HepG2 (cell line): Measurements from ENCODE around the gene CCDC183. TPM values are rescaled to one million over a fixed set of nuclear protein-coding genes. Genes with fewer than 3 reads are reported as not detected.
A peak's percentile ranks its signal among the peaks of the same experiment; 100 is the strongest.
"Not testable (repeated sequence)": the region's sequence is repeated elsewhere in the genome, so short reads cannot be mapped to it uniquely, and the experiment has no call there.

ENCODE experiments used
- FOXA3 ChIP-seq: IDR thresholded peaks from 2 replicates; pipeline ENCODE4 v1.6.1; 2016; ENCODE audit warnings: missing genetic modification reagents, missing compliant biosample characterization
- HDAC2 ChIP-seq: sonication (generic); formaldehyde crosslinking; IDR thresholded peaks from 2 replicates; pipeline ENCODE4 v1.4.0; 2020; ENCODE audit warnings: missing genetic modification reagents
- NONO ChIP-seq, 2 experiments: fragments of 450-650 bp in 1 of 2; sonication (generic) in 1 of 2; formaldehyde crosslinking in 1 of 2; IDR thresholded peaks in 1 of 2; conservative IDR thresholded peaks in 1 of 2; 2 replicates each; pipeline versions ENCODE4 v1.6.1 to v1.8.0; 2017 to 2022; ENCODE audit warnings: mild to moderate bottlenecking in 1 of 2, missing genetic modification reagents in 1 of 2, moderate library complexity in 1 of 2
- ZBTB20 ChIP-seq: sonication (generic); formaldehyde crosslinking; IDR thresholded peaks from 2 replicates; pipeline ENCODE4 v1.8.1; 2023; ENCODE audit warnings: missing genetic modification reagents, low read depth, mild to moderate bottlenecking, borderline replicate concordance
- ZNF598 ChIP-seq: sonication (generic); formaldehyde crosslinking; IDR thresholded peaks from 2 replicates; pipeline ENCODE4 v1.5.1; 2020; ENCODE audit warnings: mild to moderate bottlenecking, missing genetic modification reagents, borderline replicate concordance
- polyA plus RNA-seq, 8 experiments: library from polyadenylated mRNA; depleted of rRNA in 3 of 8; stranded (reverse) in 7 of 8; unstranded in 1 of 8; fragments of >200 nt; fragmentation: Illumina TruSeq in 4 of 8; extraction: Trizol in 4 of 8; gene quantifications; 2 replicates each; pipeline versions ENCODE4 v1.2.1 to v1.2.3, GENCODE V29; 2011 to 2016; ENCODE audit warnings: low read depth in 4 of 8, missing spikeins in 1 of 8, mixed read lengths in 1 of 8; ENCODE audit not compliant: insufficient read depth in 1 of 8
- total RNA-seq, 5 experiments: library from RNA; depleted of rRNA; stranded (reverse); fragments of >200 nt; fragmentation: Illumina TruSeq; extraction: Trizol; gene quantifications; 2 replicates each; pipeline ENCODE4 v1.2.3, GENCODE V29; 2016; ENCODE audit warnings: low read depth in 1 of 5
- TF ChIP-seq, protein P1 (sequence below): sonication (generic); formaldehyde crosslinking; IDR thresholded peaks from 2 replicates; pipeline ENCODE4 v1.8.0; 2022; ENCODE audit warnings: low read depth, missing genetic modification reagents
- TF ChIP-seq, protein P2 (sequence below): sonication (generic); formaldehyde crosslinking; IDR thresholded peaks from 2 replicates; pipeline ENCODE4 v1.5.0; 2020; ENCODE audit warnings: mild to moderate bottlenecking, missing genetic modification reagents, borderline replicate concordance
- TF ChIP-seq, protein P3 (sequence below): sonication (generic); formaldehyde crosslinking; IDR thresholded peaks from 2 replicates; pipeline ENCODE4 v1.4.0; 2020; ENCODE audit warnings: missing genetic modification reagents

Gene CCDC183
- total and polyA plus RNA-seq, 2 of the 13 experiments (the other 11 are each of a cell fraction or from before 2014, with no cell fraction given) = 5.0 to 66.4 TPM

DNA sequence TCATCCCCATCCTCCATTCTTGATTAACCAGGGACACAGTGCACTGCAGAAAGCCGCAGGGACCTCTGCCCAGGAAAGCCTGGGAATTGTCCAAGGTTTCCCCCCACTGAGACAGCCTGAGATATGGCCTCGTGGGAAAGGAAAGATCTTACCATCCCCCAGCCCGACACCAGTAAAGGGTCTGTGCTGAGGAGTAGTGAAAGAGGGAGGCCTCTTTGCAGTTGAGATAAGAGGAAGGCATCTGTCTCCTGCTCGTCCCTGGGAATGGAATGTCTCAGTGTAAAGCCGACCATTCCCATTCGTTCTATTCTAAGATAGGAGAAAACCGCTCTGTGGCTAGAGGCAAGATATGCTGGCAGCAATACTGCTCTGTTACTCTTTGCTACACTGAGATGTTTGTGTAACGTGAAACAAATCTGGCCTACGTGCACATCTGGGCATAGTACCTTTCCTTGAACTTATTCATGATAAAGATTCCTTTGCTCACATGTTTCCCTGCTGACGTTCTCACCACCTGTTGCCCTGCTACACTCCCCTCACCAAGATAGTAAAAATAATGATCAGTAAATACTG, 723 bp downstream of the CCDC183 start (continued):
- TF ChIP-seq, protein P1, sequence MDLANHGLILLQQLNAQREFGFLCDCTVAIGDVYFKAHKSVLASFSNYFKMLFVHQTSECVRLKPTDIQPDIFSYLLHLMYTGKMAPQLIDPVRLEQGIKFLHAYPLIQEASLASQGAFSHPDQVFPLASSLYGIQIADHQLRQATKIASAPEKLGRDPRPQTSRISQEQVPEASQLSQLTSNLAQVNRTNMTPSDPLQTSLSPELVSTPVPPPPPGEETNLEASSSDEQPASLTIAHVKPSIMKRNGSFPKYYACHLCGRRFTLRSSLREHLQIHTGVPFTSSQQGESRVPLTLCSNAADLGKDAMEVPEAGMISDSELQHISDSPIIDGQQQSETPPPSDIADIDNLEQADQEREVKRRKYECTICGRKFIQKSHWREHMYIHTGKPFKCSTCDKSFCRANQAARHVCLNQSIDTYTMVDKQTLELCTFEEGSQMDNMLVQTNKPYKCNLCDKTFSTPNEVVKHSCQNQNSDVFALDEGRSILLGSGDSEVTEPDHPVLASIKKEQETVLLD (CRISPR knock-in tag) = 0 out of 2 replicates have a peak, but pooled peaks have one; percentile 23
- TF ChIP-seq HDAC2 (CRISPR knock-in tag) (0 out of 2 replicates have a peak, but pooled peaks have one; percentile 22), ZBTB20 (peak; percentile 46; the same call in 1 of the 2 replicates), FOXA3 (CRISPR knock-in tag) (peak; percentile 49; the same call in 1 of the 2 replicates), NONO (CRISPR knock-in tag; conservative IDR thresholded peaks at IDR 0.05) (0 out of 2 replicates have a peak, but pooled peaks have one; percentile 34), ZNF598 (0 out of 2 replicates have a peak, but pooled peaks have one; percentile 10)
- TF ChIP-seq NONO (IDR thresholded peaks at IDR 0.05) = not testable (repeated sequence)
- TF ChIP-seq, protein P2, sequence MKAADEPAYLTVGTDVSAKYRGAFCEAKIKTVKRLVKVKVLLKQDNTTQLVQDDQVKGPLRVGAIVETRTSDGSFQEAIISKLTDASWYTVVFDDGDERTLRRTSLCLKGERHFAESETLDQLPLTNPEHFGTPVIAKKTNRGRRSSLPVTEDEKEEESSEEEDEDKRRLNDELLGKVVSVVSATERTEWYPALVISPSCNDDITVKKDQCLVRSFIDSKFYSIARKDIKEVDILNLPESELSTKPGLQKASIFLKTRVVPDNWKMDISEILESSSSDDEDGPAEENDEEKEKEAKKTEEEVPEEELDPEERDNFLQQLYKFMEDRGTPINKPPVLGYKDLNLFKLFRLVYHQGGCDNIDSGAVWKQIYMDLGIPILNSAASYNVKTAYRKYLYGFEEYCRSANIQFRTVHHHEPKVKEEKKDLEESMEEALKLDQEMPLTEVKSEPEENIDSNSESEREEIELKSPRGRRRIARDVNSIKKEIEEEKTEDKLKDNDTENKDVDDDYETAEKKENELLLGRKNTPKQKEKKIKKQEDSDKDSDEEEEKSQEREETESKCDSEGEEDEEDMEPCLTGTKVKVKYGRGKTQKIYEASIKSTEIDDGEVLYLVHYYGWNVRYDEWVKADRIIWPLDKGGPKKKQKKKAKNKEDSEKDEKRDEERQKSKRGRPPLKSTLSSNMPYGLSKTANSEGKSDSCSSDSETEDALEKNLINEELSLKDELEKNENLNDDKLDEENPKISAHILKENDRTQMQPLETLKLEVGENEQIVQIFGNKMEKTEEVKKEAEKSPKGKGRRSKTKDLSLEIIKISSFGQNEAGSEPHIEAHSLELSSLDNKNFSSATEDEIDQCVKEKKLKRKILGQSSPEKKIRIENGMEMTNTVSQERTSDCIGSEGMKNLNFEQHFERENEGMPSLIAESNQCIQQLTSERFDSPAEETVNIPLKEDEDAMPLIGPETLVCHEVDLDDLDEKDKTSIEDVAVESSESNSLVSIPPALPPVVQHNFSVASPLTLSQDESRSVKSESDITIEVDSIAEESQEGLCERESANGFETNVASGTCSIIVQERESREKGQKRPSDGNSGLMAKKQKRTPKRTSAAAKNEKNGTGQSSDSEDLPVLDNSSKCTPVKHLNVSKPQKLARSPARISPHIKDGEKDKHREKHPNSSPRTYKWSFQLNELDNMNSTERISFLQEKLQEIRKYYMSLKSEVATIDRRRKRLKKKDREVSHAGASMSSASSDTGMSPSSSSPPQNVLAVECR (CRISPR knock-in tag) = peak; percentile 27; the same call in 1 of the 2 replicates
- TF ChIP-seq, protein P3, sequence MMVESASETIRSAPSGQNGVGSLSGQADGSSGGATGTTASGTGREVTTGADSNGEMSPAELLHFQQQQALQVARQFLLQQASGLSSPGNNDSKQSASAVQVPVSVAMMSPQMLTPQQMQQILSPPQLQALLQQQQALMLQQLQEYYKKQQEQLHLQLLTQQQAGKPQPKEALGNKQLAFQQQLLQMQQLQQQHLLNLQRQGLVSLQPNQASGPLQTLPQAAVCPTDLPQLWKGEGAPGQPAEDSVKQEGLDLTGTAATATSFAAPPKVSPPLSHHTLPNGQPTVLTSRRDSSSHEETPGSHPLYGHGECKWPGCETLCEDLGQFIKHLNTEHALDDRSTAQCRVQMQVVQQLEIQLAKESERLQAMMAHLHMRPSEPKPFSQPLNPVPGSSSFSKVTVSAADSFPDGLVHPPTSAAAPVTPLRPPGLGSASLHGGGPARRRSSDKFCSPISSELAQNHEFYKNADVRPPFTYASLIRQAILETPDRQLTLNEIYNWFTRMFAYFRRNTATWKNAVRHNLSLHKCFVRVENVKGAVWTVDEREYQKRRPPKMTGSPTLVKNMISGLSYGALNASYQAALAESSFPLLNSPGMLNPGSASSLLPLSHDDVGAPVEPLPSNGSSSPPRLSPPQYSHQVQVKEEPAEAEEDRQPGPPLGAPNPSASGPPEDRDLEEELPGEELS = peak; percentile 34; the same call in 1 of the 2 replicates
